HepG2 (cell line): Measurements from ENCODE around the gene ANTXR1.

Source experiments
- ZBTB1 ChIP-seq: sonication (generic); formaldehyde crosslinking; IDR thresholded peaks from 2 replicates; pipeline ENCODE4 v1.4.0; 2020; ENCODE audit warnings: missing genetic modification reagents, borderline replicate concordance
- ZBTB7B ChIP-seq: sonication (generic); formaldehyde crosslinking; IDR thresholded peaks from 2 replicates; pipeline ENCODE4 v1.4.0; 2020; ENCODE audit warnings: missing genetic modification reagents

GRCh38 chr2:69138793-69139459, 125.9 kb downstream of the ANTXR1 start:
- no peak for TF ChIP-seq ZBTB1 (CRISPR knock-in tag)
- no peak for TF ChIP-seq ZBTB7B (CRISPR knock-in tag)
